Measurements from ENCODE around the gene SCD. TPM values are rescaled to one million over a fixed set of nuclear protein-coding genes. Genes with fewer than 3 reads are reported as not detected.
A peak's percentile ranks its signal among the peaks of the same experiment; 100 is the strongest.

Gene SCD
- total and polyA plus RNA-seq, 2 experiments from 2014 or later: 282 to 589 TPM

- Histone ChIP-seq H3K27ac (peak overlapping the region; percentile 67), H3K4me1 (ENCODE audit: insufficient read depth) (peaks cover 55% of the 10 kb centered on the region), H3K4me2 (peak overlapping the region; percentile 22), H3K79me2 (peaks cover 19% of the 10 kb centered on the region), H3K4me3 (no peak overlapping the region), H3K36me3 (replicated peaks; ENCODE audit: insufficient read depth, low read depth) (peaks cover 5% of the 10 kb centered on the region), H3K27me3 (no peaks in the 10 kb centered on the region), H3K9me2 (replicated peaks; ENCODE audit: insufficient read depth) (no peaks in the 10 kb centered on the region), H2AFZ (no peak overlapping the region), H4K20me1 (ENCODE audit: insufficient read depth, poor library complexity, severe bottlenecking) (peaks cover 15% of the 10 kb centered on the region), H3K9me3 (ENCODE audit: low read depth) (no peaks in the 10 kb centered on the region)
- no peak for DNase-seq (ENCODE audit: low spot score)
- 64% methylated on average over 6 of the region's 6 CpGs for WGBS (ENCODE audit: low lambda C conversion rate, missing lambda C conversion rate)
- no peak for TF ChIP-seq CTCF (IDR thresholded peaks at IDR 0.05; ENCODE audit: poor library complexity)
- TF ChIP-seq EZH2phosphoT487 (IDR thresholded peaks at IDR 0.05; ENCODE audit: low read depth, severe bottlenecking, unreplicated experiment): no peak
Observed at GRCh38 chr10:100360234-100360633, 13.2 kb downstream of the SCD start.

GRCh38 chr10:100362570-100363496 is 15.8 kb downstream of the SCD start:
- Histone ChIP-seq H4K20me1 (ENCODE audit: insufficient read depth, poor library complexity, severe bottlenecking) (peaks cover 5% of the 10 kb centered on the region), H3K9me2 (replicated peaks; ENCODE audit: insufficient read depth) (no peaks in the 10 kb centered on the region), H3K27me3 (no peaks in the 10 kb centered on the region), H3K4me2 (no peak overlapping the region), H3K27ac (peak overlapping the region; percentile 69), H3K4me1 (ENCODE audit: insufficient read depth) (peaks cover 41% of the 10 kb centered on the region), H2AFZ (no peak overlapping the region), H3K9me3 (ENCODE audit: low read depth) (no peaks in the 10 kb centered on the region), H3K79me2 (peaks cover 4% of the 10 kb centered on the region), H3K36me3 (replicated peaks; ENCODE audit: insufficient read depth, low read depth) (no peaks in the 10 kb centered on the region), H3K4me3 (no peak overlapping the region)
- TF ChIP-seq EZH2phosphoT487 (IDR thresholded peaks at IDR 0.05; ENCODE audit: low read depth, severe bottlenecking, unreplicated experiment): no peak
- TF ChIP-seq CTCF (IDR thresholded peaks at IDR 0.05; ENCODE audit: poor library complexity): no peak
- no peak for TF ChIP-seq EZH2 (IDR thresholded peaks at IDR 0.05; ENCODE audit: borderline replicate concordance)
- WGBS (ENCODE audit: low lambda C conversion rate, missing lambda C conversion rate): 87% methylated on average over 6 of the region's 6 CpGs
- DNase-seq (ENCODE audit: low spot score): no peak

GRCh38 chr10:100364175-100364574 is 17.1 kb downstream of the SCD start:
- no peak for TF ChIP-seq EZH2phosphoT487 (IDR thresholded peaks at IDR 0.05; ENCODE audit: low read depth, severe bottlenecking, unreplicated experiment)
- TF ChIP-seq CTCF (IDR thresholded peaks at IDR 0.05; ENCODE audit: poor library complexity): no peak
- TF ChIP-seq EZH2 (IDR thresholded peaks at IDR 0.05; ENCODE audit: borderline replicate concordance): no peak
- 90% methylated on average over 3 of the region's 3 CpGs for WGBS (ENCODE audit: low lambda C conversion rate, missing lambda C conversion rate)
- no peak overlapping the region for H3K4me2 ChIP-seq
- peaks cover 31% of the 10 kb centered on the region for H3K4me1 ChIP-seq (ENCODE audit: insufficient read depth)
- no peaks in the 10 kb centered on the region for H3K9me2 ChIP-seq (replicated peaks; ENCODE audit: insufficient read depth)
- peak overlapping the region; percentile 69 for H3K27ac ChIP-seq
- no peak overlapping the region for H3K4me3 ChIP-seq
- no peaks in the 10 kb centered on the region for H3K36me3 ChIP-seq (replicated peaks; ENCODE audit: insufficient read depth, low read depth)
- no peak overlapping the region for H2AFZ ChIP-seq
- no peak for DNase-seq (ENCODE audit: low spot score)
- H4K20me1 ChIP-seq (ENCODE audit: insufficient read depth, poor library complexity, severe bottlenecking): peaks cover 2% of the 10 kb centered on the region
- H3K9me3 ChIP-seq (ENCODE audit: low read depth): no peaks in the 10 kb centered on the region
- H3K79me2 ChIP-seq: peaks cover 2% of the 10 kb centered on the region
- no peaks in the 10 kb centered on the region for H3K27me3 ChIP-seq

Measured in hepatocyte (in vitro differentiated cells).